ENCODE data around the gene KANSL1. TPM values are rescaled to one million over a fixed set of nuclear protein-coding genes. Genes with fewer than 3 reads are reported as not detected.

The KANSL1 gene
- total RNA-seq, 4 donors from 2014 or later: 91.3 to 120 (median 105) TPM

DNA sequence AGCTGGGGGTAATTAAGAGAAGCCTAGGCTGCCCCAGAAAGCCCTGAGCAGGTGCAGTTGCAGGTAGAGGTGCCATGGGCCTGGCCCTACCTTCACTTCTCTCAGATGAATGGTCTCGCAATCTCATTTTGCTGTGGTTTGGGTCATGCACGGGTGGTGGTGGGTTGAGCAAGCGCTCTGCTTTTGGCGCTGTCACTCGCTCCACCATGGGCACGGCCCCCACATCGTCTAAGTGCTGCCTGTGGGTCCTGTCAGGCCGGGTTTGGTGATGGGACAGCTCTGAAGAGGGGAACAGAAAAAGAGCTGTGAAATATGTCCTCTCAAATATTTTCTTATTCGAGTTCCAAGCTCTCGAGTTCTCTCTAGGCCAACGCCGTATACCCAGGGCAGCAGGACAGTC, 154.3 kb downstream of the KANSL1 start:
- Histone ChIP-seq H3K27me3 (no peaks in the 10 kb centered on the region), H3K4me1 (peaks cover 0 to 21% (median 7%) of the 10 kb centered on the region in 4 donors), H3K36me3 (peaks cover 0 to 61% (median 30%) of the 10 kb centered on the region in 3 donors), H3K4me3 (no peak overlapping the region), H3K9me3 (no peaks in the 10 kb centered on the region), H3K27ac (no peak overlapping the region)
- TF ChIP-seq CTCF (IDR thresholded peaks at IDR 0.05): no peak
- no peak for TF ChIP-seq POLR2A (IDR thresholded peaks at IDR 0.05)
- no peak for TF ChIP-seq EP300 (IDR thresholded peaks at IDR 0.05)
- DNase-seq (ENCODE audit: low spot score in 2 of 2): no peak
- WGBS, 2 donors: 89 to 91% methylated on average over 12 of the region's 12 CpGs

DNA sequence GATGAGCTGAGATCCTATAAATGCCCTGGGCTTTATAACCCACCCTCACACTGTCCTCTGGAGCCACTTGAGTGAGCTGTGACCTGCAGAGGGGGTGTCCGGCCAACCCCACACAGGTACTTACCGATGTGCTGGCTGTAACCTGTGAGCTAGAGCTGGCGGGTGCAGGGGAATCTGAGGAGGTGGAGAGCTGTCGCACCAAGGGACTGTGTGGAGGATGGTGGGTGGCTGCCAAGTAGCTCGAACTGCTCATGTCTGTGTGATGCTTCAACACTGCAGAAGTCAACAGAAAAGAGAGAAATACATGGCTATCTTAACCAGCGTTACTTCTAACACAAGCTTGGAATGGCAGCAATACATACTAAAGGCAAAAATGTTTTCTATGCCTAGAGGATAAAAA, 154.8 kb downstream of the KANSL1 start:
- Histone ChIP-seq H3K36me3 (peaks cover 0 to 66% (median 35%) of the 10 kb centered on the region in 3 donors), H3K4me3 (no peak overlapping the region)

GRCh38 chr17:46037722-46038255, 155.4 kb downstream of the KANSL1 start:
- 70 to 73% methylated on average over 4 of the region's 4 CpGs for WGBS, 2 donors
- Histone ChIP-seq H3K27me3 (no peaks in the 10 kb centered on the region), H3K36me3 (peaks cover 4 to 72% (median 36%) of the 10 kb centered on the region in 3 donors), H3K4me3 (no peak overlapping the region), H3K27ac (no peak overlapping the region), H3K4me1 (peaks cover 0 to 10% (median 3%) of the 10 kb centered on the region in 4 donors), H3K9me3 (no peaks in the 10 kb centered on the region)
- TF ChIP-seq CTCF (IDR thresholded peaks at IDR 0.05): no peak
- no peak for TF ChIP-seq EP300 (IDR thresholded peaks at IDR 0.05)
- TF ChIP-seq POLR2A (IDR thresholded peaks at IDR 0.05): no peak
- no peak for DNase-seq (ENCODE audit: low spot score in 2 of 2)

More for the DNA sequence above, 154.8 kb downstream of the KANSL1 start:
- H3K27me3 ChIP-seq: no peaks in the 10 kb centered on the region
- no peaks in the 10 kb centered on the region for H3K9me3 ChIP-seq
- DNase-seq (ENCODE audit: low spot score in 2 of 2): no peak
- peaks cover 0 to 16% (median 4%) of the 10 kb centered on the region in 4 donors for H3K4me1 ChIP-seq
- TF ChIP-seq CTCF (IDR thresholded peaks at IDR 0.05): no peak
- TF ChIP-seq POLR2A (IDR thresholded peaks at IDR 0.05): no peak
- TF ChIP-seq EP300 (IDR thresholded peaks at IDR 0.05): no peak
- WGBS, 2 donors: 85% methylated on average over 6 of the region's 6 CpGs
- no peak overlapping the region for H3K27ac ChIP-seq

DNA sequence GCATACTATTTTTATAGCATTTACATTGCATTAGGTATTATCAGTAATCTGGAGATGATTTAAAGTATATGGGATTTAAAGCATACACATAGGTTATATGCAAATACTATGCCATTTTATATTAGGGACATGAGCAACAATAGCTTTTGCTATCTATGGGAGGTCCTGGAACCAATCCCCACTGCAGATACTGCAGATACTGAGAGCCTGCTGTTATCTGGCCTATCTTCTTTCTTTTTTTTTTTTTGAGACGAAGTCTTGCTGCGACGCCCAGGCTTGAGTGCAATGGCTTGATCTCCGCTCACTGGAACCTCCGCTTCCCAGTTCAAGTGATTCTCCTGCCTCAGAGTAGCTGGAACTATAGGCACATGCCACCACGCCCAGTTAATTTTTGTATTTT, 156.7 kb downstream of the KANSL1 start:
- H3K4me3 ChIP-seq: no peak overlapping the region
- H3K4me1 ChIP-seq: peaks cover 0 to 9% (median 0%) of the 10 kb centered on the region in 4 donors
- H3K36me3 ChIP-seq: peaks cover 6 to 85% (median 49%) of the 10 kb centered on the region in 3 donors
- DNase-seq (ENCODE audit: low spot score in 2 of 2): no peak
- H3K9me3 ChIP-seq: no peaks in the 10 kb centered on the region
- no peak for TF ChIP-seq CTCF (IDR thresholded peaks at IDR 0.05)
- TF ChIP-seq POLR2A (IDR thresholded peaks at IDR 0.05): no peak
- TF ChIP-seq EP300 (IDR thresholded peaks at IDR 0.05): no peak
- WGBS, 2 donors: 91 to 94% methylated on average over 6 of the region's 6 CpGs
- no peaks in the 10 kb centered on the region for H3K27me3 ChIP-seq
- H3K27ac ChIP-seq: no peak overlapping the region

DNA sequence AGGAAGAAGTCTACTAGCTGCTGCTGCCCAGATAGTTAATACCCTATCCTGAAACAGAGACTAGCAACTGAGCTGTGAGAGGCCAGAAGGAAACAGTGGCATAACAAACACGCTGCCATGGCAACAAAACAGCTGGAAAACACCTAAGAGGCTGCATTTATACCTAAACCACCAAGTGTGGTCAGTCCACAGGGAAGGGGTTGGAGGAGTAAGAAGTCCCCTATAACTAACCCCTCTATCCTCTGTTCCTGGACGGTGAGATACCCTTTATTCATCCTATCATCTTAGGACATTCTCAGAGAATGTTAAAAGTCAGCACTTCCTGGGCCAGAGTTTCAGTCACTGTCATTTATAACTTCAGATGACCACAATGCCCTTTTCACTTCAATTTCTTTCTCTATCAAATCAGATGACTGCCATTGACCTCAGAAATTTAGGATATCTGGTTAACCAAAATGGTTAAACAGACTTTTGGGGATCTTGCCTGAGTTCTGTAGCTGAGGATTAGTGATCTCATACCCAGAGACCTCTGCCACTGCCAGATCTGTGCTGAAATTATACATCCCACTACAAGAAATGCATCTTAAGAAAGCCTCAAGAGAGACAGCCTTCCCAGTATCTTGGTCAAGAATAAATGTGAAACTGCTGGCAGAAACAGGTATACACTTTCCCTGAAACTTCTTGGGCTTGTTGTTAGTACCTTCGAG, 158.0 kb downstream of the KANSL1 start:
- no peaks in the 10 kb centered on the region for H3K27me3 ChIP-seq
- H3K27ac ChIP-seq: no peak overlapping the region
- WGBS, 2 donors: 85% methylated on average over 3 of the region's 3 CpGs
- no peaks in the 10 kb centered on the region for H3K9me3 ChIP-seq
- no peak for DNase-seq (ENCODE audit: low spot score in 2 of 2)
- peaks cover 7 to 98% (median 57%) of the 10 kb centered on the region in 3 donors for H3K36me3 ChIP-seq
- H3K4me3 ChIP-seq: no peak overlapping the region
- TF ChIP-seq POLR2A (IDR thresholded peaks at IDR 0.05) (no peak), CTCF (IDR thresholded peaks at IDR 0.05) (no peak), EP300 (IDR thresholded peaks at IDR 0.05) (no peak)
- peaks cover 0 to 9% (median 0%) of the 10 kb centered on the region in 4 donors for H3K4me1 ChIP-seq
